MM.1S (cell line): ENCODE data around the gene SHISA8.

Source experiments
- DNase-seq: peaks from one replicate; pipeline ENCODE4 v3.0.0-alpha.2; 2015
- H2AFZ ChIP-seq: fragments of 300-600 bp; sonication (generic); 2 replicates; pipeline ENCODE4 v1.6.0; 2016; ENCODE audit warnings: antibody characterized with exemption, low read length
- H3F3A ChIP-seq: fragments of 300-600 bp; sonication (generic); 2 replicates; pipeline ENCODE4 v1.6.1; 2016; ENCODE audit warnings: mild to moderate bottlenecking, antibody characterized with exemption, low read length, moderate library complexity, mixed read lengths; ENCODE audit not compliant: insufficient read depth
- H3K27ac ChIP-seq: fragments of 300-600 bp; sonication (generic); 2 replicates; pipeline ENCODE4 v1.5.1; 2016; ENCODE audit warnings: mild to moderate bottlenecking, low read length
- H3K27me3 ChIP-seq: fragments of 300-600 bp; sonication (generic); replicated peaks from 2 replicates; pipeline ENCODE4 v1.6.0; 2016; ENCODE audit warnings: low read length; ENCODE audit not compliant: insufficient read depth
- H3K36me3 ChIP-seq: fragments of 300-600 bp; sonication (generic); replicated peaks from 2 replicates; pipeline ENCODE4 v1.6.1; 2016; ENCODE audit warnings: mild to moderate bottlenecking, low read length, mixed read lengths; ENCODE audit not compliant: insufficient read depth
- H3K4me1 ChIP-seq: fragments of 300-600 bp; sonication (generic); 2 replicates; pipeline ENCODE4 v1.6.1; 2016; ENCODE audit warnings: low read length, mixed read lengths
- H3K4me2 ChIP-seq: fragments of 300-600 bp; sonication (generic); 2 replicates; pipeline ENCODE4 v1.6.0; 2016; ENCODE audit warnings: low read depth, low read length
- H3K4me3 ChIP-seq: fragments of 300-600 bp; sonication (generic); 2 replicates; pipeline ENCODE4 v1.5.1; 2016; ENCODE audit warnings: low read length, mixed read lengths
- H3K79me2 ChIP-seq: fragments of 300-600 bp; sonication (generic); 2 replicates; pipeline ENCODE4 v1.6.1; 2016; ENCODE audit warnings: mixed run types, low read length, mixed read lengths
- H3K9ac ChIP-seq: fragments of 300-600 bp; sonication (generic); 2 replicates; pipeline ENCODE4 v1.6.1; 2016; ENCODE audit warnings: low read length, mixed read lengths
- H3K9me2 ChIP-seq: fragments of 300-600 bp; sonication (generic); replicated peaks from 2 replicates; pipeline ENCODE4 v1.6.1; 2016; ENCODE audit warnings: mild to moderate bottlenecking, low read length, mixed read lengths; ENCODE audit not compliant: insufficient read depth
- H3K9me3 ChIP-seq: fragments of 300-600 bp; sonication (generic); replicated peaks from 2 replicates; pipeline ENCODE4 v1.6.1; 2016; ENCODE audit warnings: mild to moderate bottlenecking, low read length, mixed read lengths; ENCODE audit not compliant: insufficient read depth
- H4K20me1 ChIP-seq: fragments of 300-600 bp; sonication (generic); 2 replicates; pipeline ENCODE4 v1.6.1; 2016; ENCODE audit warnings: mild to moderate bottlenecking, low read length, moderate library complexity, mixed read lengths; ENCODE audit not compliant: insufficient read depth
- CTCF ChIP-seq: fragments of 300-600 bp; sonication (generic); IDR thresholded peaks from 2 replicates; pipeline ENCODE4 v1.5.1; 2016; ENCODE audit warnings: antibody characterized with exemption, low read length, mixed read lengths
- EZH2 ChIP-seq: fragments of 300-600 bp; sonication (generic); optimal IDR thresholded peaks from 2 replicates; pipeline ENCODE3; 2017; ENCODE audit warnings: low read depth, mild to moderate bottlenecking, antibody characterized with exemption, low read length, mixed read lengths
- EZH2phosphoT487 ChIP-seq: fragments of 300-600 bp; sonication (generic); IDR thresholded peaks from 2 replicates; pipeline ENCODE4 v1.6.1; 2018; ENCODE audit warnings: antibody characterized with exemption, low read length

SHISA8 gene

GRCh38 chr22:41912338-41913039, 2.4 kb downstream of the SHISA8 start:
- Histone ChIP-seq H3K4me3 (no peak overlapping the region), H3K4me2 (no peak overlapping the region), H3F3A (peaks cover 10% of the 10 kb centered on the region), H3K79me2 (no peaks in the 10 kb centered on the region), H2AFZ (no peak overlapping the region), H3K27ac (no peak overlapping the region), H3K9me2 (no peaks in the 10 kb centered on the region), H3K9me3 (no peaks in the 10 kb centered on the region), H3K36me3 (no peaks in the 10 kb centered on the region), H4K20me1 (no peaks in the 10 kb centered on the region), H3K9ac (no peak overlapping the region), H3K4me1 (peaks cover 17% of the 10 kb centered on the region), H3K27me3 (peaks cover 56% of the 10 kb centered on the region)
- TF ChIP-seq EZH2 (no peak), EZH2phosphoT487 (no peak), CTCF (no peak)
- DNase-seq, result no peak

- no peak for DNase-seq
- Histone ChIP-seq H3K9me3 (no peaks in the 10 kb centered on the region), H3K9ac (no peak overlapping the region), H3K27ac (no peak overlapping the region), H3K9me2 (no peaks in the 10 kb centered on the region), H3K4me3 (no peak overlapping the region), H3K4me2 (peak overlapping the region; percentile 45; the same call in 1 of the 2 replicates), H3K36me3 (no peaks in the 10 kb centered on the region), H3K79me2 (no peaks in the 10 kb centered on the region), H3F3A (peaks cover 15% of the 10 kb centered on the region), H4K20me1 (no peaks in the 10 kb centered on the region), H3K27me3 (peaks cover 46% of the 10 kb centered on the region), H2AFZ (no peak overlapping the region), H3K4me1 (peaks cover 21% of the 10 kb centered on the region)
- peak; percentile 28 for TF ChIP-seq EZH2
- no peak for TF ChIP-seq EZH2phosphoT487
These were observed 3.8 kb downstream of the SHISA8 start for GRCh38 chr22:41911001-41911611.

- Histone ChIP-seq H3K9me2 (no peaks in the 10 kb centered on the region), H2AFZ (no peak overlapping the region), H3K4me2 (peak overlapping the region; percentile 45), H3K27ac (no peak overlapping the region), H3F3A (peaks cover 15% of the 10 kb centered on the region), H3K27me3 (peaks cover 39% of the 10 kb centered on the region), H3K36me3 (no peaks in the 10 kb centered on the region), H3K79me2 (no peaks in the 10 kb centered on the region), H3K4me1 (peaks cover 21% of the 10 kb centered on the region), H4K20me1 (no peaks in the 10 kb centered on the region), H3K9me3 (no peaks in the 10 kb centered on the region), H3K4me3 (no peak overlapping the region), H3K9ac (no peak overlapping the region)
- TF ChIP-seq EZH2 (peak; percentile 63), EZH2phosphoT487 (no peak), CTCF (no peak)
- no peak for DNase-seq
These were observed 4.5 kb downstream of the SHISA8 start for GRCh38 chr22:41910050-41911000.
